ENCODE results near the gene SIKE1. TPM values are rescaled to one million over a fixed set of nuclear protein-coding genes. Genes with fewer than 3 reads are reported as not detected.
A peak's percentile ranks its signal among the peaks of the same experiment; 100 is the strongest.
"Not testable (repeated sequence)": the region's sequence is repeated elsewhere in the genome, so short reads cannot be mapped to it uniquely, and the experiment has no call there.

Gene SIKE1
- total RNA-seq, 1 donor from 2014 or later: 64.2 TPM

DNA sequence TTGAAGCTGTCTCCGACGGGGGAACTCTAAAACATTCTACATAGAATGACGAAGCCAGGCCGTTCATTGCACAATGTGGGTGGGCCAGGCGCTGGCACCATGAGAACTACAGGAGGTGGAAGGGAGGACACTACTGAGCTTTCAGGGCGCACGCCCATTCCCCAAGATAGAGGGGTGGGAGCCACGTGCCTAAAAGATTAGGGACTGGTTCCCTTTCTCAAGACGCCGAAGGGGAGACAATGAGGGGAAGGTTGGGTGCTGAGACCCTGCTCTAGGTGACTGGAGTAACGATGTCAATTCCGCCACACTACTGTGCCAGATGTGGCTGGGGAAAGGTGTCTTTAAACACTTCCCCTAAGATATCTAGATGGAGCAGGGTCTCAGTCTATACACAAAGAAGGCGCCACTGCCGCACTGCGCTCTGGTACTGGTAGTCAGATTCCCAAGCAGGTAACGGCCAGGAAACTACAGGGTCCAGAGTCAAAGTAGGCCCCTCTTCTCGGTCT, 23.5 kb downstream of the SIKE1 start:
- Mint-ChIP-seq H3K4me1 (peaks cover 45% of the 10 kb centered on the region), H3K36me3 (peaks cover 2% of the 10 kb centered on the region), H3K27ac (peak overlapping the region; percentile 100), H3K27me3 (ENCODE audit: low read depth) (no peaks in the 10 kb centered on the region), H3K9me3 (peaks cover 5% of the 10 kb centered on the region), H3K4me3 (peak overlapping the region; percentile 99)
- DNase-seq (ENCODE audit: low spot score in 2 of 2, unreplicated experiment in 2 of 2): peak in 1 of 2 experiments; percentile 48
- TF ChIP-seq, protein P1, sequence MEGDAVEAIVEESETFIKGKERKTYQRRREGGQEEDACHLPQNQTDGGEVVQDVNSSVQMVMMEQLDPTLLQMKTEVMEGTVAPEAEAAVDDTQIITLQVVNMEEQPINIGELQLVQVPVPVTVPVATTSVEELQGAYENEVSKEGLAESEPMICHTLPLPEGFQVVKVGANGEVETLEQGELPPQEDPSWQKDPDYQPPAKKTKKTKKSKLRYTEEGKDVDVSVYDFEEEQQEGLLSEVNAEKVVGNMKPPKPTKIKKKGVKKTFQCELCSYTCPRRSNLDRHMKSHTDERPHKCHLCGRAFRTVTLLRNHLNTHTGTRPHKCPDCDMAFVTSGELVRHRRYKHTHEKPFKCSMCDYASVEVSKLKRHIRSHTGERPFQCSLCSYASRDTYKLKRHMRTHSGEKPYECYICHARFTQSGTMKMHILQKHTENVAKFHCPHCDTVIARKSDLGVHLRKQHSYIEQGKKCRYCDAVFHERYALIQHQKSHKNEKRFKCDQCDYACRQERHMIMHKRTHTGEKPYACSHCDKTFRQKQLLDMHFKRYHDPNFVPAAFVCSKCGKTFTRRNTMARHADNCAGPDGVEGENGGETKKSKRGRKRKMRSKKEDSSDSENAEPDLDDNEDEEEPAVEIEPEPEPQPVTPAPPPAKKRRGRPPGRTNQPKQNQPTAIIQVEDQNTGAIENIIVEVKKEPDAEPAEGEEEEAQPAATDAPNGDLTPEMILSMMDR (IDR thresholded peaks at IDR 0.05; ENCODE audit: unreplicated experiment): no peak

DNA sequence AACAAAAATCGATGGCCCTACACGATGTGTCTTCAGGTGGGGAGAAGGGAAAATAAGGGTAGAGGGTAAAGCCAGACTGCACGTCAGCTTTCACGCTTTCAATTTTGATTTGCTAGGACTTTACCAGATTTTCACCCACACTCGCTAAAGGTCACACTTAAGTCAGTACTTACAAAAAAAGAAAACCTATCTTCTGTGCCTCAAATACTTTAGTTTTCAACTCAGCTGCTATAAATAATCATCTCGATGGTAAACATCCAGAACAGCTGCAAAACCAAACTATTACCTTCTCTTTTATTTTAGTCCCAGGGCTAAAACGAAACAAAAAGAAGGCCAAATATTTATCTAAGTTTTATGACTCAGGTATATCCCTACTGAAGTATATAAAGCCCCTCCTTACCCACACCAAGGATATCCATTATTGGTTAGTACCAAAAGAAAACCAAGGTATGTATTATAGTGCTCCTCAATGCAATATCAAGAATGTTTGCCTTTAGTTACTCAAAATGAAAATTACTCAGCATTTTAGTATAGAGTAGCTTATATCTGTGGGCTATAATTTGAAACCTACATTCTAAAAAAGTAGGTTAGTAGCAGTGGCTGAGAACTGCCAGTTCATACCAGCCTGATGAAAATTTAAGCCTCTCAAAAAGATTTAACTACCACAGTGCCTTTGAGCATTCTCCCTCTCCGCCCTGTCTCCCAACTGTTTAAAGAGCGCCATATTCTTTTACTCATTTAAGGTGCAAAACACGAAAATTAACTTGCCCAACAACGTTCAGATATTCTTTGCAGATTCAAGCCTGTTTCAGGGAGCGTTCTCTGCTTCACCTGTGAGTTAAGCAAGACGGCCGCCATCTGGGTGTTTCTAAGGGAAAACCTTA, 24.2 kb downstream of the SIKE1 start:
- Mint-ChIP-seq H3K36me3 (peaks cover 2% of the 10 kb centered on the region), H3K4me1 (peaks cover 51% of the 10 kb centered on the region), H3K9me3 (peaks cover 5% of the 10 kb centered on the region), H3K27ac (peak overlapping the region; percentile 100), H3K4me3 (peak overlapping the region; percentile 99), H3K27me3 (ENCODE audit: low read depth) (no peaks in the 10 kb centered on the region)
- TF ChIP-seq, protein P1 (IDR thresholded peaks at IDR 0.05; ENCODE audit: unreplicated experiment): no peak
- DNase-seq (ENCODE audit: low spot score in 2 of 2, unreplicated experiment in 2 of 2): no peak

DNA sequence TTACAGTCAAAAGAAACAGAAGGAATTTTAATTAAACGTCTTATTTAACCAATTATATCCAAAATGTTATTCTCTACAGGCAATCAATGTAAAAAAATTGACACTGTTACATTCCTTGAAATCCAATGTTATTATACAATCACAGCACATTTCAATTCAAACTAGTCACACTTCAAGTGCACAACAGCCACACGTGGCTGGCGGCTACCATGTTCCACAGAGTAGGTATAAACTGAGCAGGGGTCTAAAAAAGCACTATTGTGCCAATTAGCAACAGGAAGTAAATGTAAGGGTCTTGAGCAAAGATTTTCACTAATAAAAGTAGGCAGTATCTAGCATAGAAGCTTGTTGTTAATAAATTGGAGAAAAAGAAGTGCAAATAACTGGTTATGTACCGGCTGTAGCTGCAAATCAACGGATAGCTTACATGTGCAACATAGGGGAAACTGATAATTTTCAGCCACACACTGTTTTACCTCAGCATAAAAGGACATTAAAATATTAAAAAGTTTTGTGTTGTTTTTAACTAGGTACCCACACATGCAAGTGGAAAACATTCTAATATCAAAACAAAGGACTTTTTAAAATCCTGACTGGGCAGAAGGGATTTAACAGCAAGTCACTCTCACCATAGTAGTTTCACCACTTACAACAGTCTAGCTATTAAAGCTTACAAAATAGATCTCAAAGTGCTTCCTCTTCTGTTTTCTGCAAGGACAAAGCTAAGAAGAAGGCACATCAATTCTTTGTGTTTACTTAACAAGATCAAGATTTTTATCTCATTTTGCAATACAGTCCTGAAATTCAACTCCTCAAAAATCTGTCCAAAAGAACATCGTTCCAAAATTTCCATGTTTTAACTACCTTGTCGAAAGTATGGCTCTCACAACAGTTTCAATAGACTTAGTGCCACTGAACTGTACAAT, 25.2 kb downstream of the SIKE1 start:
- H3K36me3 Mint-ChIP-seq: peaks cover 2% of the 10 kb centered on the region
- TF ChIP-seq, protein P1 (IDR thresholded peaks at IDR 0.05; ENCODE audit: unreplicated experiment): no peak
- peaks cover 5% of the 10 kb centered on the region for H3K9me3 Mint-ChIP-seq
- H3K4me1 Mint-ChIP-seq: peaks cover 59% of the 10 kb centered on the region
- peak overlapping the region; percentile 100 for H3K27ac Mint-ChIP-seq
- H3K4me3 Mint-ChIP-seq: peak overlapping the region; percentile 99
- H3K27me3 Mint-ChIP-seq (ENCODE audit: low read depth): no peaks in the 10 kb centered on the region
- DNase-seq (ENCODE audit: low spot score in 2 of 2, unreplicated experiment in 2 of 2): no peak

DNA sequence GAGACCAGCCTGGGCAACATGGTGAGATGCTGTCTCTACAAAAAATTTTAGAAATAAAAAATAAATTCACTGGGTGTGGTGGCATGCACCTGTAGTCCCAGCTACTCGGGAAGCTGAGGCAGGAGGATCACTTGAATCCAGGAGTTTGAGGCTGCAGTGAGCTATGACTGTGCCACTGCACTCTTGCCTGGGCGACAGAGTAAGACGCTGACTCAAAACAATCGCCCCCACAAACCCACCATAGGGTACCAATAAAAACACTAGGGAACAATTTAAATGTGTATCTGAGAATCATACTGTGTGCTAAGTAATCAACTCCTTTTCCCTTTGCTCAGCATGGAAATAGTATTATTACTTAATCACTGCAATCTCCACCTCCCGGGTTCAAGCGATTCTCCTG, 26.8 kb downstream of the SIKE1 start:
- not testable (repeated sequence) for H3K4me3 Mint-ChIP-seq; DNase-seq (ENCODE audit: low spot score in 2 of 2, unreplicated experiment in 2 of 2); H3K27me3 Mint-ChIP-seq (ENCODE audit: low read depth); H3K9me3 Mint-ChIP-seq; H3K27ac Mint-ChIP-seq; H3K36me3 Mint-ChIP-seq
- peaks cover 65% of the 10 kb centered on the region for H3K4me1 Mint-ChIP-seq

DNA sequence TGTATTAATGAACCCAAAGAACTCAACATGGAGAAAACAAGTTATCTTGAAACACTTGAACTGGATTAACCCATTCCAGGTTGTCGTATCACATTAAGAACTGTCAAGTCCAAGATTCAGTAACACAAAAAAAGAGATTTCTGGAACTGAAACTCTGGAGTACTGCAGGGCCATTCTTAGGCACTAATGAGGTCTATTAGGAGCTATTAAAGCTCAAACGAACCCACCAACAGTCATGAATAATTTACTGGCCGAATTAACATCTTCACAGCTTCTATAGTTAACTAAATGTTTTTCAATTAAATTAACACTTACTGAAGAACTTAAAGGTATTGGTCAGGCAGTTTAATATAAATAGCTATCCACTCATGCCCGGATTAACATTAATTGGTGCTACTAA, 27.3 kb downstream of the SIKE1 start:
- no peak overlapping the region for H3K4me3 Mint-ChIP-seq
- peaks cover 61% of the 10 kb centered on the region for H3K4me1 Mint-ChIP-seq
- no peaks in the 10 kb centered on the region for H3K9me3 Mint-ChIP-seq
- DNase-seq (ENCODE audit: low spot score in 2 of 2, unreplicated experiment in 2 of 2): no peak
- H3K27me3 Mint-ChIP-seq (ENCODE audit: low read depth): no peaks in the 10 kb centered on the region
- H3K27ac Mint-ChIP-seq: no peak overlapping the region
- TF ChIP-seq, protein P1 (IDR thresholded peaks at IDR 0.05; ENCODE audit: unreplicated experiment): no peak
- peaks cover 9% of the 10 kb centered on the region for H3K36me3 Mint-ChIP-seq

Measured in mesothelial cell of epicardium (in vitro differentiated cells).